ENCODE data around the gene TPRKB.

GRCh38 chr2:73762571-73762970 is 25.4 kb upstream of the TPRKB start:
- TF ChIP-seq, protein P1, sequence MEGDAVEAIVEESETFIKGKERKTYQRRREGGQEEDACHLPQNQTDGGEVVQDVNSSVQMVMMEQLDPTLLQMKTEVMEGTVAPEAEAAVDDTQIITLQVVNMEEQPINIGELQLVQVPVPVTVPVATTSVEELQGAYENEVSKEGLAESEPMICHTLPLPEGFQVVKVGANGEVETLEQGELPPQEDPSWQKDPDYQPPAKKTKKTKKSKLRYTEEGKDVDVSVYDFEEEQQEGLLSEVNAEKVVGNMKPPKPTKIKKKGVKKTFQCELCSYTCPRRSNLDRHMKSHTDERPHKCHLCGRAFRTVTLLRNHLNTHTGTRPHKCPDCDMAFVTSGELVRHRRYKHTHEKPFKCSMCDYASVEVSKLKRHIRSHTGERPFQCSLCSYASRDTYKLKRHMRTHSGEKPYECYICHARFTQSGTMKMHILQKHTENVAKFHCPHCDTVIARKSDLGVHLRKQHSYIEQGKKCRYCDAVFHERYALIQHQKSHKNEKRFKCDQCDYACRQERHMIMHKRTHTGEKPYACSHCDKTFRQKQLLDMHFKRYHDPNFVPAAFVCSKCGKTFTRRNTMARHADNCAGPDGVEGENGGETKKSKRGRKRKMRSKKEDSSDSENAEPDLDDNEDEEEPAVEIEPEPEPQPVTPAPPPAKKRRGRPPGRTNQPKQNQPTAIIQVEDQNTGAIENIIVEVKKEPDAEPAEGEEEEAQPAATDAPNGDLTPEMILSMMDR (IDR thresholded peaks at IDR 0.05): no peak
- TF ChIP-seq EP300 (IDR thresholded peaks at IDR 0.05) (no peak), POLR2A (IDR thresholded peaks at IDR 0.05) (no peak)

Data from gastroesophageal sphincter (tissue), 3 donors.